D341Med (cell line): Measurements from ENCODE around the gene CHMP2A.
"Not testable (repeated sequence)": the region's sequence is repeated elsewhere in the genome, so short reads cannot be mapped to it uniquely, and the experiment has no call there.

Experiments
- DNase-seq: peaks from one replicate; pipeline ENCODE4 v3.0.0; 2012; ENCODE audit warnings: low spot score

The CHMP2A gene

DNA sequence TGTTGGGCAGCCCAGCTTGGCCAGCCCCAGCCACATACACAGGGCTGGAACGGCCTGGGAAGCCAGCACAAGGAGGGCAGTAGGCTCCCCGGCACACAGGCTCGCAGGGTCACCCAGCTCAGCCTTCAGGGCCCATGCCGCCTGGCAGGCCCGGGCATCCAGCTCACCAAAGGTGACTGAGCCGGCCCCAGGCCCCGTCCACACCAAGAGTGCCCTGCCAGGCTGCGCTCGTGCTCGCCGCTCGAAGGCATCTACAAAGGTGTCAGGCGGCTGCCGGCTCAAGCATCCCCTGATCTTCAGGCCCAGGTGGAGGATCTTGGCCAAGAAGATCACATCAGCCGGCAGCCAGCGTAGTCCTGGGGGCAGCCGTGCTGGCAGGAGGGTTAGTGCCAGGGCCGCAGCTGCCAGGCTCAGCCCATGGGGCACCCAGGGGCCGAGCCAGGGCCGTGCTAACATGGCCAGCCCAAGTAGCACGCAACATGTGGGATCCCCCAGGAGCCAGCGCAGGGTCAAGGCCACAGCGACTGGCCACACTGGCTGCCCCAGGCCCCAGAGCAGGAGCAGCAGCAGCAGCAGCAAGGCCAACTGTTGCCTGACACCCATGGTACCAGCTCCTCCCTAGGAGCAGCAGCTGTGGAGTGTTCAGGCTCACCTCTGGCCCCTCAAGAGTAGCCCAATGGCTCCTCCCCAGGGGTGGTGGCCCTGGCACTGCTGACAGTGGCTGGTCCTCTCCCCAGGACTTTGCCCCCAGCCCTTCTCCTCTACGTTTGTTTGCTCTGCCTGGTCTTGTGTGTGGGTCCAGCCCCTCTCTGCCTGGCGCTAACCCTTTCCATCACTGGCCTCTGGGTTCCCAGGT, 43.3 kb downstream of the CHMP2A start, which contains the start of gene SLC27A5:
SLC27A5 (minus strand) TSS at position 640 of the 856 bp plus-strand sequence; CDS start at position 603, 37 bp downstream.
- DNase-seq, result no peak

GRCh38 chr19:58510084-58510862, 44.6 kb downstream of the CHMP2A start:
- DNase-seq, result no peak

DNA sequence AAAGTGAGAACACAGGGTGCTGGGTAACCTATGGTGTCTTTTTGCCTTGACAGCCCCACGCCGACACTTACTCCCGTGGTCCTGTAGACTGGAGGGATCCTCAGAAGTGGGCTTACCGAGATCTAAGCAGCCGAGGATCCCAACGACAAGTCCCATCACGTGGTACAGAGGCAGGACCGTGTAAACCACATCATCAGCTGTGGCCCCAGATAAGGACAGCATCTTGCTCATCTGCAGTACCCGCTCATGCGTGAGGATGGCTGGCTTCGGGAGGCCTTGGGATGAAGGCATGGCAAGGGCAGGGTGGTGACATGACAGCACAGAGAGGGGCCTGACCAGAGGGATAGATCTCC, 45.2 kb downstream of the CHMP2A start:
- DNase-seq, result no peak

GRCh38 chr19:58507602-58508223, 47.2 kb downstream of the CHMP2A start:
- DNase-seq, result not testable (repeated sequence)
